GM12878 (cell line): ENCODE data around the gene EPB41L4A. TPM values are rescaled to one million over a fixed set of nuclear protein-coding genes. Genes with fewer than 3 reads are reported as not detected.

Experiments used
- ATAC-seq: fragments of 200-7000 bp; cut with Tn5 transposase; 3 replicates; pipeline ENCODE4 v1.9.1; 2020; ENCODE audit warnings: mild to moderate bottlenecking, moderate library complexity
- BruUV-seq: library from RNA; stranded (reverse); fragments of 400-500 nt; replicated peaks from 2 replicates; lab custom pipeline; 2021; lab: Mats Ljungman, UMichigan
- CTCF ChIA-PET: fragments of 300-600 bp; sonication (Branson Sonifier 250); formaldehyde crosslinking; extraction: SDS; loops from one replicate; lab custom pipeline; 2021; ENCODE audit warnings: inconsistent platforms; lab: Yijun Ruan, JAX
- POLR2A ChIA-PET: fragments of 350-600 bp; formaldehyde crosslinking; extraction: SDS; loops from one replicate; lab custom pipeline; 2021; ENCODE audit warnings: inconsistent platforms; lab: Charles Lee
- RAD21 ChIA-PET: fragments of 300-600 bp; sonication (Branson Sonifier 250); formaldehyde crosslinking; loops from one replicate; lab custom pipeline; 2023; ENCODE audit warnings: antibody characterized with exemption; ENCODE audit not compliant: unreplicated experiment; lab: Charles Lee
- SMC1A ChIA-PET: fragments of 300-600 bp; sonication (Branson Sonifier 250); formaldehyde crosslinking; loops from one replicate; lab custom pipeline; 2023; ENCODE audit not compliant: unreplicated experiment, uncharacterized antibody; lab: Charles Lee
- DNase-seq: peaks from one replicate; pipeline ENCODE4 v3.0.0-alpha.2; 2011; ENCODE audit warnings: low read depth, low spot score
- FAIRE-seq: peaks from 3 replicates; lab custom pipeline; 2011; peaks lifted over from hg19 to GRCh38; lab: Jason Lieb, UNC
- H2AFZ ChIP-seq: 2 replicates; pipeline ENCODE4 v1.6.0; 2011; ENCODE audit warnings: low read depth, low read length, control low read depth; ENCODE audit not compliant: control insufficient read depth
- H3K27ac ChIP-seq: 2 replicates; pipeline ENCODE4 v1.5.1; 2011; ENCODE audit warnings: control low read depth; ENCODE audit not compliant: control insufficient read depth, insufficient read depth
- H3K27me3 ChIP-seq, 2 experiments: replicated peaks in 1 of 2; 2 replicates each; pipeline versions ENCODE4 v1.6.0 to v1.6.1; 2011; ENCODE audit warnings: low read length in 1 of 2; ENCODE audit not compliant: control insufficient read depth in 2 of 2, insufficient read depth in 2 of 2
- H3K36me3 ChIP-seq, 2 experiments: 2 replicates each; pipeline ENCODE4 v1.5.1; 2011; ENCODE audit warnings: low read length in 1 of 2; ENCODE audit not compliant: control insufficient read depth in 2 of 2, insufficient read depth in 2 of 2
- H3K4me1 ChIP-seq: 2 replicates; pipeline ENCODE4 v1.6.1; 2011; ENCODE audit warnings: mild to moderate bottlenecking, low read length, moderate library complexity, mixed read lengths; ENCODE audit not compliant: control insufficient read depth, insufficient read depth
- H3K4me2 ChIP-seq: 2 replicates; pipeline ENCODE4 v1.6.0; 2011; ENCODE audit warnings: control low read depth; ENCODE audit not compliant: control insufficient read depth, insufficient read depth
- H3K4me3 ChIP-seq: fragments of 200-600 bp; sonication (generic); 2 replicates; pipeline ENCODE4 v1.5.1; 2016
- H3K79me2 ChIP-seq: 2 replicates; pipeline ENCODE4 v1.6.0; 2011; ENCODE audit warnings: low read length; ENCODE audit not compliant: control insufficient read depth, insufficient read depth
- H3K9ac ChIP-seq: 2 replicates; pipeline ENCODE4 v1.8.0; 2011; ENCODE audit warnings: low read length, control low read depth, mixed read lengths; ENCODE audit not compliant: control insufficient read depth, insufficient read depth
- H3K9me3 ChIP-seq: replicated peaks from 3 replicates; pipeline ENCODE4 v1.5.1; 2011; ENCODE audit warnings: mild to moderate bottlenecking, low read length; ENCODE audit not compliant: control insufficient read depth, insufficient read depth
- H4K20me1 ChIP-seq: 2 replicates; pipeline ENCODE4 v1.6.0; 2011; ENCODE audit not compliant: control insufficient read depth, insufficient read depth
- CBX3 ChIP-seq: fragments of 200-600 bp; sonication (generic); IDR thresholded peaks from 2 replicates; pipeline ENCODE4 v1.6.1; 2016; ENCODE audit warnings: low read depth, borderline replicate concordance
- CREM ChIP-seq: IDR thresholded peaks from 2 replicates; pipeline ENCODE4 v1.6.1; 2014; ENCODE audit warnings: antibody characterized with exemption, low read depth
- HDAC2 ChIP-seq: fragments of 200-600 bp; sonication (generic); IDR thresholded peaks from 2 replicates; pipeline ENCODE4 v1.6.1; 2017
- HDGF ChIP-seq: fragments of 450-650 bp; IDR thresholded peaks from 2 replicates; pipeline ENCODE4 v1.6.1; 2016; ENCODE audit warnings: antibody characterized with exemption
- JUNB ChIP-seq: IDR thresholded peaks from 2 replicates; pipeline ENCODE4 v1.6.1; 2016; ENCODE audit warnings: antibody characterized with exemption, mild to moderate bottlenecking
- KLF5 ChIP-seq: fragments of 450-650 bp; IDR thresholded peaks from 2 replicates; pipeline ENCODE4 v1.6.1; 2014; ENCODE audit warnings: mild to moderate bottlenecking; ENCODE audit not compliant: partially characterized antibody
- MTA3 ChIP-seq: IDR thresholded peaks from 2 replicates; pipeline ENCODE4 v1.6.1; 2012; ENCODE audit warnings: low read length, inconsistent platforms, borderline replicate concordance
- NR2C2 ChIP-seq: IDR thresholded peaks from 2 replicates; pipeline ENCODE4 v1.6.1; 2011; ENCODE audit warnings: borderline replicate concordance, low read depth; ENCODE audit not compliant: control insufficient read depth, insufficient read length
- RAD51 ChIP-seq: fragments of 450-650 bp; IDR thresholded peaks from 2 replicates; pipeline ENCODE4 v1.6.1; 2016; ENCODE audit warnings: moderate library complexity, mild to moderate bottlenecking, inconsistent platforms
- RB1 ChIP-seq: fragments of 450-650 bp; formaldehyde crosslinking; IDR thresholded peaks from 2 replicates; pipeline ENCODE4 v1.6.1; 2017; ENCODE audit warnings: mild to moderate bottlenecking, borderline replicate concordance
- RBBP5 ChIP-seq: fragments of 200-600 bp; sonication (generic); conservative IDR thresholded peaks from 2 replicates; pipeline ENCODE4 v1.6.1; 2016
- SMAD1 ChIP-seq: fragments of 450-650 bp; IDR thresholded peaks from 2 replicates; pipeline ENCODE4 v1.6.1; 2018; ENCODE audit warnings: mild to moderate bottlenecking, low read depth; ENCODE audit not compliant: partially characterized antibody
- SREBF2 ChIP-seq: IDR thresholded peaks from 2 replicates; pipeline ENCODE4 v1.6.1; 2012; ENCODE audit warnings: mild to moderate bottlenecking, low read length
- ZBED1 ChIP-seq: IDR thresholded peaks from 2 replicates; pipeline ENCODE4 v1.6.1; 2016; ENCODE audit warnings: borderline replicate concordance
- ZNF384 ChIP-seq: IDR thresholded peaks from 2 replicates; pipeline ENCODE4 v1.6.1; 2012; ENCODE audit warnings: low read depth, mild to moderate bottlenecking, low read length, improper control_type of control experiment, borderline replicate concordance
- WGBS: methylation state at CpG from one replicate; pipeline ENCODE4 v1.1.6; 2016; ENCODE audit warnings: low lambda C conversion rate; ENCODE audit not compliant: insufficient replicate concordance, insufficient coverage; ENCODE audit errors: missing lambda C conversion rate; 5-methylcytosine and 5-hydroxymethylcytosine counted together
- in situ Hi-C: fragments of 300-500 bp; cut with MboI; formaldehyde crosslinking; loops from 9 replicates; pipeline ENCODE4 v1.14.3; 2018; ENCODE audit warnings: mixed read lengths
- intact Hi-C: fragments of 100-400 bp; cut with micrococcal nuclease; formaldehyde crosslinking; loops from one replicate; pipeline ENCODE4 v1.14.2; 2022; ENCODE audit not compliant: unreplicated experiment
- polyA plus RNA-seq, 11 experiments: library from polyadenylated mRNA; depleted of rRNA in 4 of 11; unstranded in 6 of 11; stranded (reverse) in 5 of 11; fragments of >200 nt; fragmentation: Nextera tagmentation in 4 of 11; fragmentation: Illumina TruSeq in 1 of 11; extraction: Ambion mirVana in 4 of 11; extraction: Trizol in 1 of 11; gene quantifications; 1 replicate in 1 of 11; 2 replicates in 10 of 11; pipeline versions ENCODE4 v1.2.1 to v1.2.3, GENCODE V29; 2011 to 2016; ENCODE audit warnings: inconsistent platforms in 2 of 11, missing spikeins in 2 of 11, low read depth in 1 of 11
- total RNA-seq, 4 experiments: library from RNA; depleted of rRNA in 3 of 4; stranded (reverse); fragments of >200 nt in 3 of 4; fragmentation: Illumina TruSeq in 1 of 4; extraction: Trizol in 1 of 4; gene quantifications; 2 replicates each; pipeline versions ENCODE4 v1.2.1 to v1.2.3, GENCODE V29; 2013 to 2021
- TF ChIP-seq, protein P1 (sequence below): IDR thresholded peaks from 2 replicates; pipeline ENCODE4 v1.6.1; 2011; ENCODE audit warnings: mild to moderate bottlenecking, low read depth, low read length, moderate library complexity; ENCODE audit not compliant: insufficient replicate concordance
- TF ChIP-seq, protein P2 (sequence below): fragments of 450-650 bp; IDR thresholded peaks from 2 replicates; pipeline ENCODE4 v1.6.1; 2017; ENCODE audit warnings: low read depth, mild to moderate bottlenecking, moderate library complexity
- TF ChIP-seq, protein P3 (sequence below): IDR thresholded peaks from 2 replicates; pipeline ENCODE4 v1.6.1; 2012; ENCODE audit warnings: improper control_type of control experiment, low read depth, low read length; ENCODE audit not compliant: insufficient replicate concordance

The EPB41L4A gene
- total and polyA plus RNA-seq, 10 of the 15 experiments (the other 5 are each of a cell fraction or from before 2014, with no cell fraction given) = 0.10 to 0.67 (median 0.30) TPM

DNA sequence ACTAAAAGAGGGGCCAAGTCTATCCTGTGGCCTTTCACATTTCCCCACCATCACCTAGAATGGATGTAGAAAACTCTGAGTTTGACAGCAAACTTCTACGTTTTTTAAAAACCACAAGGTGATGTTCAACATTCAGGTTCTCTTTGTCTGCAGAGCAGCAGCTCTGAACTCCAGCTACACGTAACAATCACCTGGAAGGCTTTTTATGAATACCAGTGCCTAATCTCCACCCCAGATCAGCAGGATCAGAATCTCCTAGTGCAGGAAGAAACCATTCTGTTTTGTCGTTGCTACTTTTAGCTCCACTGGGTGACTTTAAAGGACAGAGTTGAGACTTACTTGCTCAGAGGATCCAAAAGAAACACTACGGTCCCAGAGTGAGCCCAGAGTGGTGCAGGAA, 44.3 kb downstream of the EPB41L4A start (continued):
- TF ChIP-seq HDAC2 (no peak), RB1 (no peak), JUNB (no peak), KLF5 (no peak)

DNA sequence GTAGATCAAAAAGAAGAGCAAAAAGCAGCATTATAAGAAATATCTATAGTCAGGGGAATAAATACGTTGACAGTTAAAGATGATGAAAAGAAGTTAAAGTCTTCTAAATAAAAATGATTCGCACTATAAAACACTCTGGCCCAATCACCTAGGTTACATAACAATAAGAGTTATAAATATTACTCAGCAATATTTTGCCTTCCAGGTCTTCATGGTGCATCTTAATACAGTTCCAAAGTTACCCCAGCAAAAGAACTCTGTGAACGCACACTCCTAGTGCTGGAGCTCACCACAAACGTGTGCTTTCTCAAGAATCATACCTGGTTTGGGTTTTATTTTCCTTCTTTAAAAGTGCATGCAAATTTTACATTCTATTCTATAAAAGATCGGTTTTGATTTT, 44.7 kb downstream of the EPB41L4A start:
- Histone ChIP-seq H2AFZ (no peak overlapping the region), H3K4me1 (no peaks in the 10 kb centered on the region), H3K27me3 (no peaks in the 10 kb centered on the region), H3K4me2 (no peak overlapping the region), H3K4me3 (no peak overlapping the region), H3K79me2 (no peaks in the 10 kb centered on the region), H3K27ac (no peak overlapping the region), H3K36me3 (no peaks in the 10 kb centered on the region), H3K9me3 (no peaks in the 10 kb centered on the region), H3K9ac (no peak overlapping the region), H4K20me1 (no peaks in the 10 kb centered on the region)
- ChIA-PET CTCF (no interaction called here), SMC1A (interaction anchor here (1.6 to 2.2 kb wide), 2 partner anchors 13 to 26 kb away, joined by 4 to 6 read pairs; no protein-coding TSS in a partner anchor), POLR2A (no interaction called here), RAD21 (no interaction called here)
- WGBS = 34% methylated on average over 5 of the region's 5 CpGs
- DNase-seq = no peak
- in situ Hi-C loops = no loop called here
- intact Hi-C loops = no loop called here
- no peak for FAIRE-seq
- ATAC-seq = no peak
- BruUV-seq = no TSS peak
- TF ChIP-seq NR2C2 (no peak), MTA3 (no peak), CREM (no peak), RBBP5 (no peak), HDAC2 (no peak), RAD51 (no peak), SMAD1 (no peak), CBX3 (no peak), HDGF (no peak), ZBED1 (no peak), SREBF2 (no peak), ZNF384 (no peak)
- TF ChIP-seq, protein P1, sequence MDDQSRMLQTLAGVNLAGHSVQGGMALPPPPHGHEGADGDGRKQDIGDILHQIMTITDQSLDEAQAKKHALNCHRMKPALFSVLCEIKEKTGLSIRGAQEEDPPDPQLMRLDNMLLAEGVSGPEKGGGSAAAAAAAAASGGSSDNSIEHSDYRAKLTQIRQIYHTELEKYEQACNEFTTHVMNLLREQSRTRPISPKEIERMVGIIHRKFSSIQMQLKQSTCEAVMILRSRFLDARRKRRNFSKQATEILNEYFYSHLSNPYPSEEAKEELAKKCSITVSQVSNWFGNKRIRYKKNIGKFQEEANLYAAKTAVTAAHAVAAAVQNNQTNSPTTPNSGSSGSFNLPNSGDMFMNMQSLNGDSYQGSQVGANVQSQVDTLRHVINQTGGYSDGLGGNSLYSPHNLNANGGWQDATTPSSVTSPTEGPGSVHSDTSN = no peak
- TF ChIP-seq, protein P2, sequence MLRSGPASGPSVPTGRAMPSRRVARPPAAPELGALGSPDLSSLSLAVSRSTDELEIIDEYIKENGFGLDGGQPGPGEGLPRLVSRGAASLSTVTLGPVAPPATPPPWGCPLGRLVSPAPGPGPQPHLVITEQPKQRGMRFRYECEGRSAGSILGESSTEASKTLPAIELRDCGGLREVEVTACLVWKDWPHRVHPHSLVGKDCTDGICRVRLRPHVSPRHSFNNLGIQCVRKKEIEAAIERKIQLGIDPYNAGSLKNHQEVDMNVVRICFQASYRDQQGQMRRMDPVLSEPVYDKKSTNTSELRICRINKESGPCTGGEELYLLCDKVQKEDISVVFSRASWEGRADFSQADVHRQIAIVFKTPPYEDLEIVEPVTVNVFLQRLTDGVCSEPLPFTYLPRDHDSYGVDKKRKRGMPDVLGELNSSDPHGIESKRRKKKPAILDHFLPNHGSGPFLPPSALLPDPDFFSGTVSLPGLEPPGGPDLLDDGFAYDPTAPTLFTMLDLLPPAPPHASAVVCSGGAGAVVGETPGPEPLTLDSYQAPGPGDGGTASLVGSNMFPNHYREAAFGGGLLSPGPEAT = no peak
- TF ChIP-seq, protein P3, sequence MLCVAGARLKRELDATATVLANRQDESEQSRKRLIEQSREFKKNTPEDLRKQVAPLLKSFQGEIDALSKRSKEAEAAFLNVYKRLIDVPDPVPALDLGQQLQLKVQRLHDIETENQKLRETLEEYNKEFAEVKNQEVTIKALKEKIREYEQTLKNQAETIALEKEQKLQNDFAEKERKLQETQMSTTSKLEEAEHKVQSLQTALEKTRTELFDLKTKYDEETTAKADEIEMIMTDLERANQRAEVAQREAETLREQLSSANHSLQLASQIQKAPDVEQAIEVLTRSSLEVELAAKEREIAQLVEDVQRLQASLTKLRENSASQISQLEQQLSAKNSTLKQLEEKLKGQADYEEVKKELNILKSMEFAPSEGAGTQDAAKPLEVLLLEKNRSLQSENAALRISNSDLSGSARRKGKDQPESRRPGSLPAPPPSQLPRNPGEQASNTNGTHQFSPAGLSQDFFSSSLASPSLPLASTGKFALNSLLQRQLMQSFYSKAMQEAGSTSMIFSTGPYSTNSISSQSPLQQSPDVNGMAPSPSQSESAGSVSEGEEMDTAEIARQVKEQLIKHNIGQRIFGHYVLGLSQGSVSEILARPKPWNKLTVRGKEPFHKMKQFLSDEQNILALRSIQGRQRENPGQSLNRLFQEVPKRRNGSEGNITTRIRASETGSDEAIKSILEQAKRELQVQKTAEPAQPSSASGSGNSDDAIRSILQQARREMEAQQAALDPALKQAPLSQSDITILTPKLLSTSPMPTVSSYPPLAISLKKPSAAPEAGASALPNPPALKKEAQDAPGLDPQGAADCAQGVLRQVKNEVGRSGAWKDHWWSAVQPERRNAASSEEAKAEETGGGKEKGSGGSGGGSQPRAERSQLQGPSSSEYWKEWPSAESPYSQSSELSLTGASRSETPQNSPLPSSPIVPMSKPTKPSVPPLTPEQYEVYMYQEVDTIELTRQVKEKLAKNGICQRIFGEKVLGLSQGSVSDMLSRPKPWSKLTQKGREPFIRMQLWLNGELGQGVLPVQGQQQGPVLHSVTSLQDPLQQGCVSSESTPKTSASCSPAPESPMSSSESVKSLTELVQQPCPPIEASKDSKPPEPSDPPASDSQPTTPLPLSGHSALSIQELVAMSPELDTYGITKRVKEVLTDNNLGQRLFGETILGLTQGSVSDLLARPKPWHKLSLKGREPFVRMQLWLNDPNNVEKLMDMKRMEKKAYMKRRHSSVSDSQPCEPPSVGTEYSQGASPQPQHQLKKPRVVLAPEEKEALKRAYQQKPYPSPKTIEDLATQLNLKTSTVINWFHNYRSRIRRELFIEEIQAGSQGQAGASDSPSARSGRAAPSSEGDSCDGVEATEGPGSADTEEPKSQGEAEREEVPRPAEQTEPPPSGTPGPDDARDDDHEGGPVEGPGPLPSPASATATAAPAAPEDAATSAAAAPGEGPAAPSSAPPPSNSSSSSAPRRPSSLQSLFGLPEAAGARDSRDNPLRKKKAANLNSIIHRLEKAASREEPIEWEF = no peak
